Nucleus accumbens (tissue), 56 donors: ENCODE measurements around the gene XDH.

ENCODE experiments used
- DNase-seq, 56 donors: peaks; one replicate each; lab custom pipeline; 2025; lab: John Stamatoyannopoulos, UW

XDH gene

DNA sequence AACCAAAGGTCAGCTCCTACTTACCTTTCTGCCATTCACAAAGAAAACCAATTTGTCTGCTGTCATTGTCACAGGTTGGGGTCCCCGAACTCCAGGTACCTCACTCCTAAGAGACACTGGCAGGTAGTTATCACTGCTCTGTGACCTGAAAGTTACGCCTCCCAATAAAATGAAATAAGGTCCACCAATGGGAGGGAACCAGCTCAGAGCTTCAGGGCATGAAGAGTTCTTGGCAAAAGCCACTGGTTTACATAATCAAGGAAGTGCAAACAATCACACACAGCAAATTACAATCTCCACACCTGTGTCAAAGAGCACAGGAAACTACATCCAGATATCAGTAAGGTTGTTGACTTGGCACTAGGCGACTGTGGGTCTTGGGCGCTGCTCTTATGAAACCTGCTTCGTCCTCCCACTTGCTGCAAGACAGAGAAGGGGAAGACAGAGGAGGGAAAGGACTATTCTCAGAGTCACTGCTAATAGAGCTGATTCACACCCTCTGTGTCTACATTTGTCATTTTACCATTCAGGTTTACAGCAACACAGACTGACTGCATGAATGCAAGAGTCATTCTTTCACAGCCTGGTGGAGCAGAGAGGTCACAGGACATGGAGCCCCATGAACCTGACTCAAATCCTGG, at the start of gene XDH:
TSS of gene XDH (minus strand) at position 142 of the 641 bp plus-strand sequence. CDS start at position 66, 76 bp downstream.
- DNase-seq, result peak in 1 of 56 donors; percentile 4

DNA sequence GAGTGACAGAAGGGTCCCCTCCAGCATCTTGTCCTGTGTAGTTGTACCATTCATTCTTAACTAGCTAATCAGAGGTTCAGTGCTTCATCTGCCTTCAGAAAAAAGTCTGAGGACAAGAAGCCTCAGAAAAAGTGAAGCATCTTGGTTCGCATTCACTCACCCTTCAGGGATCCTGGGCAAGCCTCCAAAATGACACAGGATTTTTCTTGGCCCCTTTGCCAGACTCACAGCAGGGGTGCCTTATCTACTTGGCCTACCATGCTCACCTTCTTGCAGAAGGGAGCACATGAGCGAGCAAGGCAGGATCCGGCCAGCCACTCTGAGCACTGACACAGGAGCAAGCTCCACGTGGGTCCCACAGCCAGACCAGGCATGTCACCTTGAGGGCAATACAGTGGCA, 43.1 kb upstream of the XDH start:
- no peak for DNase-seq

DNA sequence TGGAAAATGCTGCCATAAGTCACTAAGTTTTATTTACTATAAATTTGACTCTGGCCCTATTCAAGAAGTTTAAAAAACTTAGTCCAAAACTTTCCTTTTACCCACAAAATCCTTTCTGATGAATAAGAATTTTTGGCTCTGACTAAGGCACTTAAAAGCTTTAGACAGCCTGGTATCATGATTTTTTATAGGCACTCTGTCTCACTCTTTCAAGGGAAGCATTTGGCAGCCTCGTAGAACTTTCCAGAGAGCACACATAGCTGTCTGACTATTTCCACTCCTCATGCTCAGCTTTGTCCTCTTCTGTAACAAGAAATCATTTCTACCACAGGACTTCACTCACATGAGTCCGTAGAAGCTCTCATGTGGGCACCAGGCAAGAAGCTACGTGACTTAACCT, 32.3 kb upstream of the XDH start:
- no peak for DNase-seq

DNA sequence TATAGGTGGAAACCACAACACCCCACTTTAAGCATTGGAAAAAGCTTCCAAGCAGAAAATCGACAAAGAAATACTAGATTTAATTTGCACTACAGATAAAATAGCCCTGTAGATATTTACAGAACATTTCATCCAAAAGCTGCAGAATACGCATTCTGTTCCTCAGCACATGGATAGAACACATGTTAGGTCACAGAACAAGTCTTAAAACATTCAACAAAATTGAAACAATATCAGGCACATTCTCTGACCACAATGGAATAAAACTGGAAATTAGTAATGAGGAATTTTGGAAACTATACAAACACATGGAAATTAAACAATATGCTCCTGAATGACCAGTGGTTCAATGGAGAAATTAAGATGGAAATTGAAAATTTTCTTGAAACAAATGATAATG, 27.8 kb upstream of the XDH start:
- DNase-seq, result no peak

DNA sequence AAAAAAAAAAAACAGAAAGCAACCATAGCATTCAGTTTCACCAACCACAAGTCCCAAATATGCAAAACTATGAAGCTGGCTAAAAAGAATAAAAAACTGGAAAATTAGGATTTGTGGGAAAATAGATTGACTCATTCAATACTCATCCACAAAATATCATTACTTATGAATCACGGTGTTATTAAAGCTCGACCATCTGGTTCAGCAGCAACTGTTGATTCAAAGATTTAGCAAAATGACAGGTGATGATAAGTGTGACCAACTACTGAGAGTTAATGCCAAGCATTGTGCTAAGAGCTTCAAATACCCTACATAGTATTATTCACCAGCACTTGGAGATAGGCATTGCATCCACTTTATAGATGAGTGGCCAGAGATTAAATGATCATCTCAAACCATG, 26.2 kb upstream of the XDH start:
- DNase-seq, result no peak

DNA sequence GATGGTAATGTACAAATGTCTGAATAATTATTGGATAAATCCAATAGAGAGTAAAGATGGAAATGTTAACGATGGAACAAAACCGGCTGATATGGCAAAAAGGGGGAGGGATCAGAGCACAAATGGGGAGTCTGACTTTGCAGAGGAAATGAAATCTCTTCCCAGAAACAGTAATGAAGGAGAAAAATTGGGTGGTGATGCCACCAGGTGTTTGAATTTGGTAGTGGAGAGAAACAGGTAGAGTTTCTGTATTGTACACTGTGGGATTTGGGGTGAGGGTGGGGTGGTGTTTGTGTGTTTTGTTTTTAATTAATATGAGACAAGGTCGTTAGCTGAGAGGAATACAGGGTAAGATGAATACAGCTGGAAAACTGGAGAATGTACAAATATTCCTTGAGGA, 20.4 kb upstream of the XDH start:
- no peak for DNase-seq

DNA sequence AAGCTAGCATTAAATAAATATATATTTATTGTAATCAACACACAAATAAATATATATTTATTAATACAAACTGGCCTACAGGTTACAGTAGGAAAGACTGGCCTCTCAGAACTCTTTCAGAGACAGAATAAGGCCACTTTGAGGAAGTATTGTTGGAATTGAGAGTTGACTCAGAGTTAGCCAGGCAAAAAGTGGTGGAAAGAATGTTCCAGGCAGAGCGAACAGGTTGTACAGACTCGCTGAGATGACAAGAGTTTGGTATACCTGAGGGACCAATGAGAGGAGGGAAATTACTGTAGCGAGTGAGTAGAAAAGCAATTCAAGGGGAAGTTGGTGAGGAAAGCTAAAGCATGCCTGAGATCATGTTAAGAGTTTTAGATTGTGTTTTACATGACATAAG, 19.0 kb upstream of the XDH start:
- DNase-seq, result no peak

DNA sequence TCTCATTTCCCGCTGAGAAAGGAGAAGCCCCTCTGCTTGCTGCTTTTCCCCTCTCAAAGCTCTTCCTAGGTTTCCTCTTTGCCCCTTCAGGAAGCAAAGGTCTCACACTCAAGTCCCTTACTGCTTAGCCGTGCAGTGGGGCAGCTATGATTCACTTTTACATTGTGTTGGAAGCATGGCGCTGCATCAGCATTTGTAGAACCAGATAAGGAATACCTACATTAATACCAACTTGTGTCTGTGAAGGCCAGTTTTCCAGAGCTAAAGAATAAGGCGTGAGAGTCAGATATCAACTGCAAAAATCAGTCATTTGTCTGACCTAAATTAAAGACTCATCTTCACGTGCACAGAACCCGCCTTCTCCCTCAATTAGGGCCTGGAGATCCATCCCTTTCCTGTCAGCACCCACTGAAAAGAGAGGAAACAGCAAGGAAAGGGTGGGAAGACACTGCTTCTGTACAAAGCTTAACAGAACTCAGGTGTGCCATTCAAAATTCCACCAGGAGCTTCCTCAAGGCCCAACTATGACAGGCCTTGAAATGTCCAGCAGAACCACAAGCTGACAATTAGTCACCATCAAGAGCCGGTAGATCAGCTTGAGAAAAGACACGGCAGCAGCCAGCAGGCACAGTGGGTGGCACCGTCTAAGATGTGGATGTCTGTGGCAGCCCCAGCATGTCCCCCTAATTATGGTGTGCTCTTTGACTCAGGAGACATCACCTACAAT, 16.1 kb upstream of the XDH start:
- no peak for DNase-seq

DNA sequence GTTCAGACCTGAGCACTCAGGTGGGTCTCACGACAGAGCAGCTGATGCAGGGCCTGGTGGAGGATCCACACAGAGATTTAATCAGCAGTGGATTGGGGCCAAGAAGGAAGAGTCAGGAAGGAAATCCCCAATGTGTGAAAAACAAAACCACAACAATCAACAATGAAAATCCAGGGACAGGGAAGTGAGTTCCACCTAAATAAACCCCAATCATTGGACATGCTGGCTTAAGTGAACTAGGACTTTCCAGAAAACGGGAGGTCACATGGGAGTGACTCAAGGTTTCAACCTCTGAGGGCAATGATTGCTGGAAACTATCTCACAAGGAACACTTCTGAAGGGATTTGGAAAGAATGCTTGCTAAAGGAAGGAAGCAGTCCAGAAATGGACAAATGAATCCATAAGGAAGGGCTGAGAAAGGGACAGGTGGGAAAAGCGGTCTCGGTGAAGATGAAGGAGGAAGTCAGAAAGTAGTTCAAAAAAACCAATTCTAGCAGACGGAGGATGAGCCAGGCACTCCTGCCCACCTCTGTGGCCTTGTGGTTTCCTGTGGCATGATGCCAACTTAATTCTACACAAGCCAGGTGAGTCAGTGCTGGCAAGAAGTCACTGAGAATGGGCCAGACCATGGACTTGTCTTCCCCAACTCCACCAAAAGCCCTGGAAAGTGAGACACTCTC, 15.4 kb upstream of the XDH start:
- no peak for DNase-seq

DNA sequence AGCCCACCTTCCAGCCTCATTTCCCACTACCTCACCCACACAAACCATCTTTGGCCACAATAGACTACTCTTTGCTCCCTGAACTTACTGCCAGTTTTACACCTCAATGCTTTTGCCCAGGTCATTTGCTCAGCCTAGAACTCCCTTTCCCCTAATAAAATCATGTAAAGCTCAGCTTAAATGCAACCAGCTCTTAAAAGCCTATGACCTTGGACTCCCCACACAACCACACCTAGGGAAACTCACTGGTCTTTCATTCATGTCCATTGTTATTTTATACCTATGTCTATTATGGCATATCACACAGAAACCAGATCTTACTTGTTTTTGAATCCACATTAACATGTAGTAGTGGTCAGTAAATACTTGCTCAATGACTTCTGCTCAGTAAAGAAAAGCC, 14.5 kb upstream of the XDH start:
- DNase-seq, result no peak

DNA sequence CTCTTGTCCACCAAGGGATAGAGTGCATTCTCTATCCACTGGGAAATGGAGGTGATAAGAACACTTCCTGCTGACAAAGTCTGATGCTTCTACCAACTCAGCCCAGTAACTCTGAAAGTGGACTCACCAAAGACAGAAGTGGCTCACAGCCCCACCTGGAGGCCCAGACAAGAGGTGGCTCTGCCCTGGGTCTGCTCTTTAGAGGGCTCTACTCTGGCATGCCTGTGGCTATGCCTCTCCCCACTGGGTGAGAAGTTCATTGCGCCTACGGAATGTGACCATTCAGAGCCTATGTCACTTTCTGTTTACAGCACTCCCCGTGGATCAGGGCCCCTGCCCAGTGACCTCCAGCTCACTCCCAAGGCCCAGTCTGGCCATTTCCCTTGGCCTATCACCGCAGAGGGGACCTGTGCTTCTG, 13.5 kb upstream of the XDH start:
- DNase-seq, result no peak

DNA sequence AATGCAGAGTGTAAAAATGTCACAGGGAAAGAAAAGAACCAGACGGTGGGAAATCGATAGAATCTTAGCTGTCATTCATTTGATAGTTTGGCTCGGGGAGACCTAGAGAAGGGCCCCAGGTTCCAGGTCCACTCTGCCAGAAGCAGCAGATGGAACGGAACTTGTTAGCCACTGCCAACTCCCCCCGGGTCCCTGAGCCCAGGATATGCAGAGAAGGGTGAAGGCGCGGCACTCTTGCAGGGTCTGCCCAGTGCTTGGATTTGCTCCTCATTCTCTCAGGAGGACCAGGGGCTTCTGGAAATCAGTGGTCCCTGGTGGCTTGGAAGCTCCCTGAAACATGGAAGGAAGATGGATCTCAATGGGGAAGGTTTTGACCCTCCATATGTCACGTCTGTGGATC, 11.6 kb upstream of the XDH start:
- DNase-seq, result no peak

DNA sequence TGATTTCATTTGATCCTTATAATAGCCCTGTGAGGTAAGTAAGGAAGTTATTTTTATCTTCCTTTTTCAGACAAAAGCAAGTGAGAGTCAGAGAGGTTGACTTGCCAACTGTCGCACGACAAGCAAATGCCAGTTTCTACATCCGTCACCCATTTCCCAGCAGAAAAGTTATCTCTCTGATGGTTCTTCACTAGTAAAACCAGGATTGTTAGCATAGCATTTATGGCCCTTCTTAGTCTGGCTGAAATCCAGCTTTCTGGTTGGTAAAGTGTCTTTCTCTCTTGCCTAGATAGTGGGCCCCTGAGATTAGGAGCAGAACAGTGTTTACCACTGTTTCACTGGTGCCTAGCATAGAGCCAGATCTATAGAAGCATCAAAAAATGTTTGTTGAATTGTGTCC, 7.1 kb upstream of the XDH start:
- DNase-seq, result no peak

DNA sequence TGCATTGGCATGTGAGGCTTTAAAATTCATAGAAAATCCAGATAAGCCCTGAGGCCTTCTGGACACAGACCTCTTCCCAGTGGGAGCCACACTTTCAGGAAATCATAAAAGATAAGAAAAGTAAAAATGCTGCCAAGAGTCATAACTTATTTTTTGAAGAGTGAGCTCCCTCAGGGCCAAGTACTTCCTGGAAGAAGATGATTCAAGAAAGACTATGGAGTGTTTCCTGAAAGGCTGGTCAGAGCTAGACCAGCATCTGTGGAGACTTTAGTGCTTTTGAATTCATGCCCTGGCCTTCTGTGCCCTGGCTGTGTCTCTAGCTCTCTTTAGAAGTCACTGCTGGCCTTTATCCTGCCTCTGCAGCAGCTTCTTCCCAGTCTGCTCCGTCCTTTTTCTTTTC, 6.4 kb upstream of the XDH start:
- DNase-seq, result no peak

DNA sequence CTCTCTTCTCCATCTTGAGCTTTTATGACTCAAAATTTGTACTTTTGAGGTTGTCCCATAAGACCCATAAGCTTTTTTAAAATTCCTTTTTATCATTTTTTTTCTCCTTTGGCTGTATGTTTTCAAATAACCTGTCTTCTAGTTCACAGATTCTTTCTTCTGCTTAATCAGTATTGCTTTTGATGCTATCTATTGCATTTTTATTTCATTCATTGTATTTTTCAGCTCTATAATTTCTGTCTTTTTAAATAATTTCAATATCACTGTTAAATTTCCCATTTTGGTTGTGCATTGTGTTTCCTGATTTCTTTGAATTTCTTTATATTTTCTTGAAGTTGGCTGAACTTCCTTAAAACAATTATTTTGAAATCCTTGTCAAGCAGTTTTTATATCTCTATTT, 4.8 kb upstream of the XDH start:
- DNase-seq, result no peak

DNA sequence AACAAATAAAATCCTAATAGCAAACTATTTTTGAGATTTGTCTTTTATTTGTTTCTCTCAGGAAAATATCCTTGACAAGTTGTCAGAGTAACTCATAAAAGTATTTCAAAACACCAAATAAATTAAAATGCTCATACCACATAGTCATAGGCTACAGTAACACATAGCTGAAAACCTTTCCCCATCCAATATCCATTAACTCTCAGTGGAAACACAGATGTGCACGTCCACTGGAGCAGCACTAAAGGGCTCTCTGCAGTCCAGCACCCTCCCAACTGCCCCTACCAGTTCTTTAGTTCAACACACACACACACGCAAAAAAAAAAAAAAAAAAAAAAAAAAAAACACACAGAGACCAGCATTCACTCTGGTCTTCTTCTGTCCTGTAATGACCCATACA, 879 bp upstream of the XDH start:
- no peak for DNase-seq

DNA sequence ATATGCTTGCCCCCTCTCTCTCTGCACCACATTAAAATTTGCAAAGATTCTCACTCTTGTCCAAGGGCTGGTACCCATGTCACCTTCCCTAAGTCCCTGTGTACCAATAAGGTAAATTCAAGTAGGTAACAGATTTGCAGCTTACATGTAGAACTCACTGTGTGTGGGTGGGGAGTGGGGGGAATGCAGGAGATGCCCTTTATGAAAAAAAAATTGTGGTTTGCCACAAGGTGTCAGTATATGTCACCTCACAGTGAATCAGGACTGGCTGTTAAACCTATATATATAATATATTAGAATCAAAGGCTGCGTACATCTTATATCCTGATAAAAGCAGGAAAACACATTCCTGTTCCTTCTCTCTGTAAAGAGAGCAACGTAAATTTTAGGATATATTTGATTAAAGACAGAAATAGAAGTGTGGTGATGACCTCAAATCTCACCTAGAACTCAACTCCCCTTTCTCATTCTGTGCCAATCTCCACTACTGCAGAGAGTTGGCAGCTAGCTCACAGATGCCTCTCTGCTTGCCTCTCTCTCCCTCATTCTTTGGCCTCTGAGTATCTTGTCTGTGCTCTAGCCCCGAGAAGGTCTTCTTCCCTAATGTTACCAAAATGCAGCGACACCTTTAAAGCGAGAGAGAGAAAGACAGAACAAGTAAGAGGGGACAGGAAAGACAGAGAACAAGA, 536 bp downstream of the XDH start:
- DNase-seq, result no peak

DNA sequence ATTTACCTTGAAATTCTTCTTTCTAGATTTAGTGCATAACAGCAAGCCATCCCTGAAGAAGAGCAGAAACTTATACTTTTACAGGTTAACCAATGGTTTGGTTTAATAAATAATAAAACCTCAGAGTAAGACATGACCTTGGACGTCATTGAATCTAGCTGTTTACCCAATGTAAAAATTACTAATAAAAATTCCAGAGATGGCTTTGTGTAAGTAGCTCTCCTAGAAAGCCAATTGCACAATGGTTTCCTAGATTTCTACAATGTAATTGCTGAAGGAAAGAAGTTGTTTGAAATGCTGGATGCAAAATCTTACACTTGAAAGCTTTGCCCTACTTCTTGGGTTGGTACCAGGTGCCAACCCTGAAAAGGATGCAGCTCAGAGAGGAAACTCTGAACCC, 1.5 kb downstream of the XDH start:
- no peak for DNase-seq

DNA sequence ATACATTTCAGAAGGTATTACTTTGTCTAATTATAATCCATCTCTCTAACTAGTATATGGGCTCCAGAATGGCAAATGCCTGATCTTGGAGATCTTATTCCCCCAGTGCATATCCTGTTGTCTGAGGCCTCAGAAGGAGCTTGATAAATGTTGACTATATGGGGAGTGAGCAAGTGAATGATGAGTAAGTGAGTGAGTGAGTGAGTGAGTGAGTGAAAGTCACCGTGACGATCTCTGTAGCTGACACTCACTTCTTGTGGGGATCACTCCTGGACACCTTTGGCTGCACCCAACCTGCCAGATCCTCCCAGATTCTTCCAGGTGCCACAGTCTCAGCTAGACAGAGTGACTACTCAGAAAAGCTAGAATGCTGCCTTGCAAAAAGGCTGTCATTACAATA, 2.8 kb downstream of the XDH start:
- no peak for DNase-seq

DNA sequence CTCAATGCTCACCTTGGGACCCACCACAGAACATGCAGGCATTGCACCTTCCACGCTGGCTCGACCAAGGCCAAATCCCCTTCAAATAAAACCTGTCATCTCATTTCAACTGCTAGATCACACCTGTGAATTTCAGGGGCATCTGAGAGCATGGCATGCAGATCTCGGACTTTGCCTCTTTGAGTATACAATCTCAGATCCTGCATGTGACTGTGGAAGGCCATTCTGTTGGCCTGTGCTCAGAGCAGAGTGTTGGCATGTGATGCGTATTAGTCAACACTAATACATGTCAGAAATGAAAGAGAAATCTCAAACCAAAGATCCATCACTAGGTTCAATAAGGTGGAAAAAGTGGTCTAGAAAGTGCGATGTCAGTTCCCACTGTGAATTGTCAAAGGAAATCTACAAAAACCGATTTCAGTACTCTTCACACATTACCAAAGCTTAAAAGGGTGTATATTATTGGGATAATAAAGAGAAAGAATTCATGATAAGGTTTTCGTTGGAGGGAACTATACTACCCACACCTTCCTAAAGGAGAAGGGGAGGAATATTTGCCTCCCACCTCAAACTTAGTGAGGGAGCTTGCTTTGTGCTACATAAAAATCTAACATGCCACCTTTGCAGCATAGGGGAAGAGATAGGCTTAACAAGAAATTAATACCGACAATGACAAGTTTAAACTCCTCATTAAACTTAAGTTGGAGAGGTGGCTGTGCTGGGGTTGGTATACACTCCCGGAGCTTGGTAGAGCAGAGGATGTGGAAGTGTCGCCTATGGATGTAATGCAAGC, 7.8 kb downstream of the XDH start:
- no peak for DNase-seq

DNA sequence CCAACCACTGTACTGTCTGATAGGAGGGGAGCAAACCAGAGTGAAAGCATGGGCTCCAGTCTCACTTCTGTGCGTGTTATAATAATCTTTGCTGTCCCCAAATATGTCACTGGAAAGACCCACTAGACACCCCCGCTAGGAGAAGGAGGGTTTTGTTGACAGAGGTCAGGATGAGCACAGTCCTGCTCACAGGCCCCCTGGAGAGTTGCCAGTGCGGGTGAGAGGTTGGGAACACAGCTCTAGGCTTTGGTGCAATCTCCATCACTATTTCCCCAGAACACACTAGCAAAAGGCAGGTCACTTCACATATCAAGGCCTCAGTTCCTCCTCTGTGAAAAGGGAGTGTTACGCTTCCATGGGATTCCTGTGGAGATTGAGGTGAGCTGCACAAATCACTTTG, 9.7 kb downstream of the XDH start:
- DNase-seq, result no peak
